Coronary artery (tissue), 2 donors: Measurements from ENCODE around the gene CHAD.

Source experiments
- DNase-seq: peaks from one replicate; pipeline ENCODE4 v3.0.0-alpha.2; 2017; ENCODE audit warnings: low spot score
- H3K27ac ChIP-seq, 2 donors: fragments of 200-600 bp; sonication (generic); one replicate each; pipeline ENCODE4 v1.5.1; 2016 to 2019
- H3K4me3 ChIP-seq: fragments of 200-600 bp; sonication (generic); 2 replicates; pipeline ENCODE4 v1.5.1; 2016; ENCODE audit warnings: mild to moderate bottlenecking, moderate library complexity
- CTCF ChIP-seq: fragments of 200-600 bp; sonication (generic); IDR thresholded peaks from one replicate; pipeline ENCODE4 v1.5.1; 2019; ENCODE audit warnings: antibody characterized with exemption

Gene CHAD

DNA sequence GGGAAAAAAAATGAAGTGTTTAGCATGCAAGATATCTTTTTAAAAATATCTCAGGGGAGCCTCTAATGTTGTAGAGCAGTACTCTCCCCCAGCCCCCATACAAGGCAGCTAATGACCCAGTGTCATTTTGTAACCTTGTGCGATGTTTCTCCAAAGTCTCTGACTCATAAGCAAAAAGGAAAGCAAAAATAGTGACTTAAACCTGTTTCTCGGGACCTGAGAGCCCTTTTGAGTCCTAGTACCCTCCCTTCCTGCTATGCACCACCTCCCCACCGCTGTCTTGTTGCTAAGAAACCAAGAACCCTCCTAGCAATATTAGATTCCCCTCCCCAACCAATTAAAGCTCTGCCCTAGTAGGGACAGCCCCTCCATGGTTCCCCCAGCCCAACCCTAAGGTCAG, 42.4 kb upstream of the CHAD start:
- H3K27ac ChIP-seq = no peak overlapping the region
- no peak for DNase-seq
- no peak for TF ChIP-seq CTCF
- no peak overlapping the region for H3K4me3 ChIP-seq

GRCh38 chr17:50508573-50509460, 40.1 kb upstream of the CHAD start:
- peak; percentile 72 for DNase-seq
- peak overlapping the region; percentile 92 for H3K4me3 ChIP-seq
- peak overlapping the region; percentile 72 to 86 for H3K27ac ChIP-seq
- no peak for TF ChIP-seq CTCF

DNA sequence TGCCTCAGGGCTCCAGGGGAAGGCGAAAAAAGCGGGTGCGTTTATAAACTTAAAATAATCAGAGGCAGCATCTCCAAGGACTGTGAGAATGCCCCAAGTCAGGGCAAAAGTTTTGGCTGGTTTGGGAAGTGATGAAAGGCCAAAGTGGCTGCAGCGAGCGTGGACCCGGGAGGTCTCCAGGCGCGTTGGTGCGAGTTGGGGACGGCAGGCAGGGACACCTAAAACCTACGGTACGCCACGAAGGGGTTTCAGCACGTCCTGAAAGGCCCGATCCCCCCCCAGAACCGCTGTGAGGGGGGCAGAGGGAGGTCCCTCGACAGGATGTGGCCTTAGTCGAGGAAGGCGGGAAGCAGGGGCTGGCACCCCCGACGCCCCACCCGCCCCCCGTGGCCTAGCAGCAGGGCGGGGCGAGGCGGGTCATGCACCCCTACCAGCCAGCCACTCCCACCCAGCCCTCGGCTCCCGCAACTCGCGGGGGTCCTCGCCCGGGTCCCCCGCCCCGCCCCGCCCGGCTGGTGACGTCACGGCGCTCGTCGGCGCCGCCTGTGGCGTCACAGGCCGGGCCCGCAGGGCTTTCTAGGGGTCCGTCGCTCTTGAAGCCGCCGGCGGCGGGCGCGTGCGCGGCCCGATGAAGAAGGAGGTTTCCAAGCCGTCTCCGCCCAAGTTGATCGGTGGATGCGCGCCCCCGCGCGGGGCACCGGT, 39.3 kb upstream of the CHAD start, which contains the start of gene MYCBPAP:
Gene MYCBPAP, plus strand, starts transcription at position 569 of the 702 bp plus-strand sequence. CDS start 236 bp downstream, outside the sequence.
- TF ChIP-seq CTCF = no peak
- H3K4me3 ChIP-seq = peak within 1 kb of the TSS; percentile 92
- peak within 1 kb of the TSS; percentile 72 to 86 for H3K27ac ChIP-seq
- peak; percentile 83 for DNase-seq

- no peak for DNase-seq
- no peak overlapping the region for H3K4me3 ChIP-seq
- TF ChIP-seq CTCF = no peak
- H3K27ac ChIP-seq = no peak overlapping the region
Observed at GRCh38 chr17:50506298-50506697, 37.6 kb upstream of the CHAD start.

DNA sequence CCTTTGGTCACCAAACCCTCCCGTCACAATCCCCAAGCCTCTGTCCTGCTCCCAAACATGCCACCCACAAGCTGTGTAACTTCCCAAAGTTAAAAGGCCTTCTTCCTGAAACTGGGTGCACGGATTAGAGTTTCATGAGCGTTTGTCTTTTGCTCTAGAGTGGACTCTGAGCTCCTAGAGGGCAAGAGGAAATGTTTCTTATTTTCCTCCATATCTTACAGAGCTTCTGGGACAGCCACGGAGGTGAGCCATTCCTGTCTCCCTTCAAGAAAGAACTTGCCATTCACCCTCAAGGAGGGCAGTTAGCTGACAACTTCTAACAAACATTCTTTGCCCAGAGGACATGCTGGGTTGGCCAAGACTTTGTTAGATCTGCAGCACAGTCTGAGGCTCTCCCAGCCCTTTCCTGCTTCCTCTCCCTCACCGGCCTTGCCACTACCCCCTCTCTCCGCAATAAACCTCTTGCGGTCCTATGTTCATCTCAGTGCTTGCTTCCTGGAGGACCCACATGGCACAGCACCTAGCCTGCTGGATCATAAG, 37.0 kb upstream of the CHAD start:
- H3K4me3 ChIP-seq = no peak overlapping the region
- no peak for TF ChIP-seq CTCF
- DNase-seq = no peak
- no peak overlapping the region for H3K27ac ChIP-seq

DNA sequence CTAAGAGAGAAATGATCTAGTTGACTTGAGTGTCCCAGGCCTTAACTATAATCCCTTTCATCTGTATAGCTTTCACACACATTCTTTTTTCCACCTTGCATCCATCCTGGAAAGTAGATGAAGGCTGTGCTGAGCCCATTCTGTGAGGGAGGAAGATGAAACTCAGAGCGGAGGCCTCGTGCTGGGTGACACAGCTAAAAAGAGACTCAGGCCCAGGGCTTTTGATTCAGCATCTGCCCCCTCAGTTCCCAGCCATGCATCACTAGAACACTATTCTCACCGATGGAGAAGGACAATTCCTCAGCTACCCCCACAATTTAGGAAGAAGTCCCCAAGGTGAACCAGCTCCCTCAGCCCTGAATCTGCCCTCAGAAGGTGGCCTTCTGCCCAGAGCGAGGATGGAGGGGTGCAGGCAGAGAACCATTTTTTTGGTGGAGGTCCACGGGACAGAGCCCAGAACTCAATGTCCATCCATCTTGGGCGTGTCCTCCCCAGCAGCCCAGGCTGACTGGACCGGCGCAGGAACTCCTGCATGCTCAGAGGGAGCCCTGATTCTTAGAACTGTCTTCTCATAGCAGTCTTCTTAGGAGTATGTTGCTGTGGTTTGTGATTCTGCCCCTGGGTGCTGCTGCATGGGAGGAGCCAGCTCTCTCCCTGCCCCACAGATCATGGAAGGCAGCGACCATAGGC, 33.8 kb upstream of the CHAD start:
- H3K4me3 ChIP-seq = no peak overlapping the region
- H3K27ac ChIP-seq = no peak overlapping the region
- no peak for DNase-seq
- no peak for TF ChIP-seq CTCF
